IMR-90 (cell line): ENCODE results near the gene CSNK1D. TPM values are rescaled to one million over a fixed set of nuclear protein-coding genes. Genes with fewer than 3 reads are reported as not detected.

ENCODE experiments used
- ATAC-seq: fragments of 200-7000 bp; cut with Tn5 transposase; 2 replicates; pipeline ENCODE4 v1.9.1; 2020; ENCODE audit warnings: low read depth, mild to moderate bottlenecking, moderate library complexity
- BruUV-seq: library from RNA; stranded (reverse); fragments of 400-500 nt; replicated peaks from 2 replicates; lab custom pipeline; 2021; lab: Mats Ljungman, UMichigan
- CTCF ChIA-PET: fragments of 300-600 bp; formaldehyde crosslinking; extraction: SDS; loops from one replicate; lab custom pipeline; 2021; ENCODE audit warnings: antibody characterized with exemption; lab: Yijun Ruan, JAX
- POLR2A ChIA-PET: fragments of 300-600 bp; sonication (Branson Sonifier 250); formaldehyde crosslinking; loops from one replicate; lab custom pipeline; 2022; ENCODE audit warnings: antibody characterized with exemption; ENCODE audit not compliant: unreplicated experiment; lab: Charles Lee
- DNase-seq: peaks from one replicate; pipeline ENCODE4 v3.0.0; 2013
- H2AFZ ChIP-seq: replicated peaks from 2 replicates; pipeline ENCODE3; 2013; ENCODE audit warnings: low read length, mild to moderate bottlenecking; ENCODE audit not compliant: poor library complexity
- H2AK5ac ChIP-seq: 2 replicates; pipeline ENCODE4 v1.6.1; 2013; ENCODE audit warnings: low read depth, low read length, inconsistent platforms
- H2AK9ac ChIP-seq: replicated peaks from 2 replicates; pipeline ENCODE3; 2013; ENCODE audit warnings: mild to moderate bottlenecking, low read depth, low read length, moderate library complexity; ENCODE audit not compliant: poor library complexity
- H2BK120ac ChIP-seq: 2 replicates; pipeline ENCODE4 v1.6.1; 2013; ENCODE audit warnings: low read depth, low read length, inconsistent platforms
- H2BK15ac ChIP-seq: 3 replicates; pipeline ENCODE4 v1.6.1; 2013; ENCODE audit warnings: low read depth, low read length, inconsistent platforms
- H2BK20ac ChIP-seq: 2 replicates; pipeline ENCODE4 v1.6.1; 2013; ENCODE audit warnings: low read depth, mild to moderate bottlenecking, inconsistent platforms, low read length, moderate library complexity
- H2BK5ac ChIP-seq: 2 replicates; pipeline ENCODE4 v1.6.1; 2013; ENCODE audit warnings: mild to moderate bottlenecking, low read depth, low read length, inconsistent platforms; ENCODE audit not compliant: poor library complexity, severe bottlenecking
- H3K14ac ChIP-seq: replicated peaks from 2 replicates; pipeline ENCODE4 v1.6.1; 2013; ENCODE audit warnings: low read depth, low read length, inconsistent platforms
- H3K18ac ChIP-seq: 2 replicates; pipeline ENCODE4 v1.6.1; 2013; ENCODE audit warnings: low read depth, low read length, control low read depth
- H3K23ac ChIP-seq: 2 replicates; pipeline ENCODE4 v1.6.1; 2013; ENCODE audit warnings: low read depth, low read length, inconsistent platforms
- H3K27ac ChIP-seq: 2 replicates; pipeline ENCODE4 v1.5.1; 2013; ENCODE audit warnings: mild to moderate bottlenecking, control low read depth, low read length; ENCODE audit not compliant: insufficient read depth
- H3K27me3 ChIP-seq: 2 replicates; pipeline ENCODE4 v1.6.1; 2013; ENCODE audit warnings: low read length; ENCODE audit not compliant: control insufficient read depth, insufficient read depth
- H3K36me3 ChIP-seq: 2 replicates; pipeline ENCODE4 v1.6.1; 2013; ENCODE audit warnings: low read length, mixed read lengths; ENCODE audit not compliant: control insufficient read depth, insufficient read depth
- H3K4ac ChIP-seq: 2 replicates; pipeline ENCODE4 v1.6.1; 2013; ENCODE audit warnings: low read depth, low read length, inconsistent platforms
- H3K4me1 ChIP-seq: 2 replicates; pipeline ENCODE4 v1.6.1; 2013; ENCODE audit warnings: low read length, mixed read lengths; ENCODE audit not compliant: control insufficient read depth, insufficient read depth
- H3K4me2 ChIP-seq: 2 replicates; pipeline ENCODE4 v1.6.1; 2013; ENCODE audit warnings: low read depth, mild to moderate bottlenecking, control low read depth, low read length, moderate library complexity
- H3K4me3 ChIP-seq: 2 replicates; pipeline ENCODE4 v1.5.1; 2013; ENCODE audit warnings: low read depth, mild to moderate bottlenecking, control low read depth, low read length, moderate library complexity; ENCODE audit not compliant: insufficient read depth
- H3K56ac ChIP-seq: 2 replicates; pipeline ENCODE4 v1.6.1; 2013; ENCODE audit warnings: low read length, inconsistent platforms; ENCODE audit not compliant: insufficient read depth; ENCODE audit errors: extremely low read depth
- H3K79me1 ChIP-seq, 2 experiments: 2 replicates each; pipeline ENCODE4 v1.6.1; 2013; ENCODE audit warnings: low read length in 2 of 2, inconsistent platforms in 1 of 2, low read depth in 1 of 2
- H3K9ac ChIP-seq: 2 replicates; pipeline ENCODE4 v1.6.1; 2013; ENCODE audit warnings: low read depth, low read length, control low read depth
- H3K9me1 ChIP-seq: 2 replicates; pipeline ENCODE4 v1.6.1; 2013; ENCODE audit warnings: low read length, inconsistent platforms; ENCODE audit not compliant: insufficient read depth
- H3K9me3 ChIP-seq: 2 replicates; pipeline ENCODE4 v1.6.1; 2013; ENCODE audit warnings: low read length; ENCODE audit not compliant: control insufficient read depth, insufficient read depth
- H4K20me1 ChIP-seq: 2 replicates; pipeline ENCODE4 v1.6.1; 2013; ENCODE audit warnings: low read length, inconsistent platforms; ENCODE audit not compliant: insufficient read depth
- H4K5ac ChIP-seq: 2 replicates; pipeline ENCODE4 v1.6.1; 2013; ENCODE audit warnings: mild to moderate bottlenecking, low read depth, low read length, control low read depth
- H4K8ac ChIP-seq, 2 experiments: 2 replicates each; pipeline ENCODE4 v1.6.1; 2013; ENCODE audit warnings: low read depth in 2 of 2, low read length in 2 of 2, control low read depth in 1 of 2, inconsistent platforms in 1 of 2
- H4K91ac ChIP-seq: 2 replicates; pipeline ENCODE4 v1.6.1; 2013; ENCODE audit warnings: low read depth, low read length, inconsistent platforms; ENCODE audit not compliant: insufficient read depth
- BHLHE40 ChIP-seq: fragments of 150-350 bp; IDR thresholded peaks from 2 replicates; pipeline ENCODE4 v1.6.1; 2016; ENCODE audit warnings: mild to moderate bottlenecking, low read depth, low read length
- CHD1 ChIP-seq: IDR thresholded peaks from 2 replicates; pipeline ENCODE4 v1.6.1; 2012; ENCODE audit warnings: low read depth, low read length, improper control_type of control experiment
- CTCF ChIP-seq: conservative IDR thresholded peaks from 2 replicates; pipeline ENCODE4 v1.5.1; 2012; ENCODE audit warnings: mild to moderate bottlenecking, low read depth, low read length, improper control_type of control experiment
- ELK1 ChIP-seq: fragments of 150-350 bp; IDR thresholded peaks from 2 replicates; pipeline ENCODE4 v1.6.1; 2016; ENCODE audit warnings: low read depth, mild to moderate bottlenecking, low read length, moderate library complexity, borderline replicate concordance
- MXI1 ChIP-seq: IDR thresholded peaks from 2 replicates; pipeline ENCODE4 v1.6.1; 2012; ENCODE audit warnings: low read depth, mild to moderate bottlenecking, low read length, moderate library complexity, borderline replicate concordance
- NFE2L2 ChIP-seq: fragments of 150-350 bp; IDR thresholded peaks from 2 replicates; pipeline ENCODE4 v1.6.1; 2016; ENCODE audit warnings: low read depth, mild to moderate bottlenecking, low read length
- RCOR1 ChIP-seq: IDR thresholded peaks from 2 replicates; pipeline ENCODE4 v1.6.1; 2012; ENCODE audit warnings: mild to moderate bottlenecking, low read length, improper control_type of control experiment; ENCODE audit not compliant: insufficient replicate concordance
- SMC3 ChIP-seq: fragments of 150-350 bp; IDR thresholded peaks from 2 replicates; pipeline ENCODE4 v1.6.1; 2016; ENCODE audit warnings: low read depth, mild to moderate bottlenecking, antibody characterized with exemption, low read length, moderate library complexity
- USF2 ChIP-seq: fragments of 150-350 bp; IDR thresholded peaks from 2 replicates; pipeline ENCODE4 v1.6.1; 2017; ENCODE audit warnings: mild to moderate bottlenecking, antibody characterized with exemption, low read length, low read depth
- WGBS, 2 experiments: methylation state at CpG; one replicate each; pipeline versions ENCODE4 v1.1.5 to v1.1.7; 2013; ENCODE audit warnings: missing lambda C conversion rate in 2 of 2; ENCODE audit not compliant: insufficient read length in 1 of 2; ENCODE audit errors: extremely low coverage in 2 of 2; 5-methylcytosine and 5-hydroxymethylcytosine counted together
- dilution Hi-C: fragments of 300-500 bp; cut with HindIII; formaldehyde crosslinking; loops from one replicate; pipeline ENCODE4 v1.14.3; 2018; ENCODE audit warnings: low sequenced_read_pairs; ENCODE audit not compliant: unreplicated experiment
- in situ Hi-C: fragments of 300-500 bp; cut with MboI; formaldehyde crosslinking; loops from 3 replicates; pipeline ENCODE4 v1.14.3; 2019; ENCODE audit warnings: low sequenced_read_pairs, inconsistent platforms, mixed read lengths
- intact Hi-C: fragments of 100-400 bp; cut with micrococcal nuclease; formaldehyde crosslinking; loops from 2 replicates; pipeline ENCODE4 v1.10.0; 2022
- polyA plus RNA-seq, 3 experiments: library from polyadenylated mRNA; depleted of rRNA; stranded (reverse); fragments of >200 nt; gene quantifications; 2 replicates each; pipeline ENCODE4 v1.2.3, GENCODE V29; 2012; ENCODE audit warnings: low replicate concordance in 1 of 3
- total RNA-seq: library from RNA; depleted of rRNA; stranded (reverse); fragments of >200 nt; gene quantifications from 2 replicates; pipeline ENCODE4 v1.2.3, GENCODE V29; 2012

Gene CSNK1D
- total and polyA plus RNA-seq, 2 of the 4 experiments (the other 2 are of a cell fraction), result 47.1 to 186 TPM

- intact Hi-C loops (no loop called here), dilution Hi-C loops (no loop called here), in situ Hi-C loops (no loop called here)
- Histone ChIP-seq H2BK5ac (no peak overlapping the region), H2BK15ac (no peak overlapping the region), H4K5ac (no peak overlapping the region), H2AFZ (peak overlapping the region; percentile 51), H3K36me3 (peaks cover 9% of the 10 kb centered on the region), H3K14ac (no peak overlapping the region), H3K4me1 (peaks cover 11% of the 10 kb centered on the region), H3K18ac (no peak overlapping the region), H3K9me1 (peaks cover 9% of the 10 kb centered on the region), H3K27me3 (no peaks in the 10 kb centered on the region), H3K4me2 (no peak overlapping the region), H3K27ac (no peak overlapping the region), H3K4ac (no peak overlapping the region), H3K4me3 (no peak overlapping the region), H3K9me3 (no peaks in the 10 kb centered on the region), H3K79me1 (peaks cover 12 to 49% of the 10 kb centered on the region in 2 experiments), H2AK5ac (peak overlapping the region; percentile 51; the same call in 1 of the 2 replicates), H3K9ac (no peak overlapping the region), H3K23ac (no peak overlapping the region), H4K91ac (no peak overlapping the region), H3K56ac (no peak overlapping the region), H2AK9ac (peak overlapping the region; percentile 70), H2BK20ac (no peak overlapping the region), H4K8ac (no peak overlapping the region), H4K20me1 (peaks cover 18% of the 10 kb centered on the region), H2BK120ac (no peak overlapping the region)
- WGBS, 2 experiments, result 98% methylated on average over 5 of the region's 19 CpGs; no CpG with 5 or more reads in 1 of the 2 experiments
- POLR2A ChIA-PET, result no interaction called here
- ATAC-seq (no peak), DNase-seq (no peak)
- CTCF ChIA-PET, result no interaction called here
- no peak for TF ChIP-seq RCOR1
- no peak for TF ChIP-seq CHD1
- no peak for TF ChIP-seq ELK1
- no peak for TF ChIP-seq USF2
- no peak for TF ChIP-seq BHLHE40
- no peak for TF ChIP-seq MXI1
- no peak for TF ChIP-seq CTCF
- no peak for TF ChIP-seq SMC3
- no peak for TF ChIP-seq NFE2L2
- BruUV-seq, result no TSS peak
These were observed 69.6 kb downstream of the CSNK1D start for GRCh38 chr17:82203920-82204319.
